Tibial nerve (tissue), 4 donors: ENCODE measurements around the gene BTD.
"Not testable (repeated sequence)": the region's sequence is repeated elsewhere in the genome, so short reads cannot be mapped to it uniquely, and the experiment has no call there.

Experiments used
- EP300 ChIP-seq, 2 donors: sonication (generic); formaldehyde crosslinking; IDR thresholded peaks; one replicate each; pipeline ENCODE4 v1.6.1; 2017; ENCODE audit warnings: antibody characterized with exemption in 2 of 2, mild to moderate bottlenecking in 1 of 2
- POLR2A ChIP-seq, 2 donors: fragments of 450-650 bp; IDR thresholded peaks; one replicate each; pipeline ENCODE4 v1.6.1; 2017; ENCODE audit warnings: antibody characterized with exemption in 2 of 2, mild to moderate bottlenecking in 2 of 2, moderate library complexity in 2 of 2
- TF ChIP-seq, protein P1 (sequence below), 5 experiments: fragments of 200-600 bp in 3 of 5; fragments of 450-650 bp in 2 of 5; sonication (generic) in 3 of 5; IDR thresholded peaks; one replicate each; pipeline ENCODE4 v1.5.1; 2016 to 2019; ENCODE audit warnings: antibody characterized with exemption in 5 of 5, mild to moderate bottlenecking in 3 of 5, moderate library complexity in 2 of 5

DNA sequence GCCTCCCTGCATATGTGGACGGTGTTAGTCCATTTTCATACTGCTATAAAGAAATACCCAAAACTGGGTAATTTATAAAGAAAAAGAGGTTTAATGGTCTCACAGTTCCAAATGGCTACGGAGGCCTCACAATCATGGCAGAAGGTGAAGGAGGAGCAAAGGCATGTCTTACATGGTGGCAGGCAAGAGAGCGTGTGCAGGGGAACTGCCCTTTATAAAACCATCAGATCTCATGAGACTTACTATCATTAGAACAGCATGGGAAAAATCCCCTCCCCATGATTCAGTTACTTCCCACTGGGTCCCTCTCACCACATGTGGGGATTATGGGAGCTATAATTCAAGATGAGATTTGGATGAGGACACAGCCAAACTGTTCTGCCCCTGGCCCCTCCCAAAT is 1.3 kb downstream of the BTD start:
- TF ChIP-seq, protein P1, sequence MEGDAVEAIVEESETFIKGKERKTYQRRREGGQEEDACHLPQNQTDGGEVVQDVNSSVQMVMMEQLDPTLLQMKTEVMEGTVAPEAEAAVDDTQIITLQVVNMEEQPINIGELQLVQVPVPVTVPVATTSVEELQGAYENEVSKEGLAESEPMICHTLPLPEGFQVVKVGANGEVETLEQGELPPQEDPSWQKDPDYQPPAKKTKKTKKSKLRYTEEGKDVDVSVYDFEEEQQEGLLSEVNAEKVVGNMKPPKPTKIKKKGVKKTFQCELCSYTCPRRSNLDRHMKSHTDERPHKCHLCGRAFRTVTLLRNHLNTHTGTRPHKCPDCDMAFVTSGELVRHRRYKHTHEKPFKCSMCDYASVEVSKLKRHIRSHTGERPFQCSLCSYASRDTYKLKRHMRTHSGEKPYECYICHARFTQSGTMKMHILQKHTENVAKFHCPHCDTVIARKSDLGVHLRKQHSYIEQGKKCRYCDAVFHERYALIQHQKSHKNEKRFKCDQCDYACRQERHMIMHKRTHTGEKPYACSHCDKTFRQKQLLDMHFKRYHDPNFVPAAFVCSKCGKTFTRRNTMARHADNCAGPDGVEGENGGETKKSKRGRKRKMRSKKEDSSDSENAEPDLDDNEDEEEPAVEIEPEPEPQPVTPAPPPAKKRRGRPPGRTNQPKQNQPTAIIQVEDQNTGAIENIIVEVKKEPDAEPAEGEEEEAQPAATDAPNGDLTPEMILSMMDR (IDR thresholded peaks at IDR 0.05) = not testable (repeated sequence)
- not testable (repeated sequence) for TF ChIP-seq EP300, POLR2A (IDR thresholded peaks at IDR 0.05)
